GM12874 (cell line): Measurements from ENCODE around the gene ABCA3.

Source experiments
- CTCF ChIP-seq: IDR thresholded peaks from 2 replicates; pipeline ENCODE4 v1.5.1; 2011; ENCODE audit warnings: low read depth, mild to moderate bottlenecking, control low read depth, low read length, moderate library complexity; ENCODE audit not compliant: insufficient read depth

Gene ABCA3

GRCh38 chr16:2230376-2230775 is 110.2 kb downstream of the ABCA3 start:
- no peak for TF ChIP-seq CTCF

- TF ChIP-seq CTCF = no peak
These were observed 110.8 kb downstream of the ABCA3 start for GRCh38 chr16:2229632-2230250.

- TF ChIP-seq CTCF = no peak
These were observed 111.4 kb downstream of the ABCA3 start for GRCh38 chr16:2229091-2229490.

- TF ChIP-seq CTCF = no peak
These were observed 112.2 kb downstream of the ABCA3 start for GRCh38 chr16:2228161-2228824.

GRCh38 chr16:2226918-2227317 is 113.6 kb downstream of the ABCA3 start:
- TF ChIP-seq CTCF = no peak

- no peak for TF ChIP-seq CTCF
These were observed 114.2 kb downstream of the ABCA3 start for GRCh38 chr16:2226245-2226793.
